ENCODE data around the gene L1CAM.

GRCh38 chrX:153900831-153901752, 15.1 kb upstream of the L1CAM start:
- TF ChIP-seq CTCF (IDR thresholded peaks at IDR 0.05) (no peak), POLR2A (IDR thresholded peaks at IDR 0.05) (no peak)

Data from adrenal gland (tissue), 5 donors.